HUDEP-2 (cell line): ENCODE results near the gene C6orf62.
"Not testable (repeated sequence)": the region's sequence is repeated elsewhere in the genome, so short reads cannot be mapped to it uniquely, and the experiment has no call there.

Experiments used
- DNase-seq, 76 experiments: peaks; one replicate each; lab custom pipeline; 2025; ENCODE audit not compliant: unreplicated experiment in 76 of 76; lab: John Stamatoyannopoulos, UW

Gene C6orf62

DNA sequence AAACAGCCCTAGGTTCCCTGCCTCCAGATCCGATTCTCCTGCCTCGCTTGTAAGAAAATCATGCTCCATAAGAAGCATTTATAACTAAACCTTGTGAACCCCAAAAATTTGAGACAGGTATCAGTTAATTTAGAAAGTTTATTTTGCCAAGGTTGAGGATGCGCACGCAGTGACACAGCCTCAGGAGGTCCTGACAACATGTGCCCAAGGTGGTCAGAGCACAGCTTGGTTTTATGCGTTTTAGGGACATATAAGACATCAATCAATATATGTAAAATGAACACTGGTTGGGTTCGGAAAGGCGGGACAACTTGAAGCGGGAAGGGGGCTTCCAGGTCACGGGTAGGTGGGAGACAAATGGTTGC lies 50.0 kb downstream of the C6orf62 start:
- DNase-seq, result no peak

DNA sequence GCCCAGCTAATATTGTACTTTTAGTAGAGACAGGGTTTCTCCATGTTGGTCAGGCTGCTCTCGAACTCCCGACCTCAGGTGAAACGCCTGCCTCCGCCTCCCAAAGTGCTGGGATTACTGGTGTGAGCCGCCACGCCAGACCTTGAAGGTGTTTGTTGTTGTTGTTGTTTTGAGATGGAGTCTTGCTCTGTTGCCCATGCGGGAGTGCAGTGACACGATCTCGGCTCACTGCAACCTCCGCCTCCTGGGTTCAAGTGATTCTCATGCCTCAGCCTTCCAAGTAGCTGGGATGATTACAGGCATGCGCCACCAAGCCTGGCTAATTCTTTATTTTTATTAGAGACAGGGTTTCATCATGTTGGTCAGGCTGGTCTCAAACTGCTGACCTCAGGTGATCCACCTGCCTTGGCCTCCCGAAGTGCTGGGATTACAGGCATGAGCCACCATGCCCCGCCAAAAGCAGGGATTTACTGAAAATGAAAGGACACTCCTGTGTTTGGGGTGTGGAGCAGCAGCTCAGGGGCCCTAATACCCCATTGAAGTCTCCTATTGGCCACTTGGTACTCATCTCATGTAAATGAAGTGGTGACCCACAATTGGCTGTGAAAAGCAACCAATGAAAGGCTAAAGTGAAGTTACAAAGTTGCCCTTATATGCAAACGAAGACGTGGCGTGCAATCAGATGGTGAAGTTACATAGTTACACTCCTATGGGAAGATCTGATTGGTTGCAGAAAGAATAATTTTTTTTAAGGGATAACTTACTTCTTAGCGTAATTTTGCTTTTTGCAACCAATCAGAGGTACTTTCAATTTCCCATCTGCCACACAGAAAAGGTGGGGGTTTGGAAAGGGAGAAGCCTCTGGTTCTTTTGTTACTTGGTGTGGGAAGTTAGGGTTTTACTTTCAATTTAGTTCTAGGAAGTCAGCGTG lies 50.6 kb downstream of the C6orf62 start:
- DNase-seq, result peak in 3 of 76 experiments; percentile 9 to 13 (median 12)

DNA sequence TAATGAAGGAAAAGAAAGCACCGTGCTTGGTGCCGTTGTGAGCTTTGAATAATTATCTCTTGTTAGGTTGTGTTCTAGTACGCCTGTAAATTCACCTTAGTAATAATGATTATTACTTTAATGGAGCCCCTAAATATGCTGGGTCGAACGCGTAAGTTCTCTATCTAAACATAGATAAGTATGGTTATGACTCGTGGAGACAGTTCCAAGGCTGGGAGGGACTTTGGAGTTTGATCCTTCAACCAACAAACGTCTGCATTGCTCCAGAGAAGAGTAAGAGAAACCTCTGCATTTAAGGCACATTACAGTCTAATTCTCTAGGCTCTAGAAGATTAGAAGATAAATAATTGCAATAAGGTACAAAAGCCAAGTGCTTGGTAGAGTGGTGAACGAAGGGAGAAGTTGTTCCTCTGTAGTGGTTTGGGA lies 51.6 kb downstream of the C6orf62 start:
- peak in 17 of 76 experiments; percentile 16 to 62 (median 39) for DNase-seq

GRCh38 chr6:24666641-24667377 lies 52.1 kb downstream of the C6orf62 start, which contains the start of the genes ACOT13 and TDP2:
Gene ACOT13 (plus strand): TSS chr6:24667077. CDS start chr6:24667264, 187 bp downstream.
Gene TDP2 (minus strand): TSS chr6:24666899. CDS start chr6:24666862, 37 bp downstream.
- peak; percentile 68 to 99 (median 97) for DNase-seq

DNA sequence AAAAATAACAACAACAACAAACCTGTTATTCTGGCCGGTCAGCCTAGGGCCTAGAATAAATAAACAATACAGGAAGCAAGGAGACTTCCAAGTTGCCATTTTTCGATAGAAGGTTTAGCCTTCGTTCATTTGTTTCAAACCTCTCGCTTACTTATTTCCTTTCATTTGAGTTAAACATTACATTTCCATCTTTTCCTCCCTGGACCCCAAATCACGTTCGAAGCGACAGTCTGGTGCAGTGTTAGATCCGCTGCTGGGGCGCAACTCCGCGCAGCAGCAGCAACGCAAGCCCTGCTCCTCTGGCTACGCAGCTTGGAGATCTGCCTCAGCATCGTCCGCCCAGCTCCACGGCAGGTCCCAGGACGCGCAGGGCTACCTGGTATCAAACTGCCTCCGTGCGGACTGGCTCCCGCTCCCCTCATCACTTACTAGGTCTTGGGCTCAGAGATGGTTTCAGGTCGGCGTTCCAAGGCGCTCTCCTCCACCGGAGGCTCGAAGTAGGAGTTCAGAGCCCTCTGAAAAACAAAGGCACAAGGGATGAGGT lies 52.8 kb downstream of the C6orf62 start:
- DNase-seq, result peak in 40 of 76 experiments; percentile 12 to 90 (median 48)

DNA sequence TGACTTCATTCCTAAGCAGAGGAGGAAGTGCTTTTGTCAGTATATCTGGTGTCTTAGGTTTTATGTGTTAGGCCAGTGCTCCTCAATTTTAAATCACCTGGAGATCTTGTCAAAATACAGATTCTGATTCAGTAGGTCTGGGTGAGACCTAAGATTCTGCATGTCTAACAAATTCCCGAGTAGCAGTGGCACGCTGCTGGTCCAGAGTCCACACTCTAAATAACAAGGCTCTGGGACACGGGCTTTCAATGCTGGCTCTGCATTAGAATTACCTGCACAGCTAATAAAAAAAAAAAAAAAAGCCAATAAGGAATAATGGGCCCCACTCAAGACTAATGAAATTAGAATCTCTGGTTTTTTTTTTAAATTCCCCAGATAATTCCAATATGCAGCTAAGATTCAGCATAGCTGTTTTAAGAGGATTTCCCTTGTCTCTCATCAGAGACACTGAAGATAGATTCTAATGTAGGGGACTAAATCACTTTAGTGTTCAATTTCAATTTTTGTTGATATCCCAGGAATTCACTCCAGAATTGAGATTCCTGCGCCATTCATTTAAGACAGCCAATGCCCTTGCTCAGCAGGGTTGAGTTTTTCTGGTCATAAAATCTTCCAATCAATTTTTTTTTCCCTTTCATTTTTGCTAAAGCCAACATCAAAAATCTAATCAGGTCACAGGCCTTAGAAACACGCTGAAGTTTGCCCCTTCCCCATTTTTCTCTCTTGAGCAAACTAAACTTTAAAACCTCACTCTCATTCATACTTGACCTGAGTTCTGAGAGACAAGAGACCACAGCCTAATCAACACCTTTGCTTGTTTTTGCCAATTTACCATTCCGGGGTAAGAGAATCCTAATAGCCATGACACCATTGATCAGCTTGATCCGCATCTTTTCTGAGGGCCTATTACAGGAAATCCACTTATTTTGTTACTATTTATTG lies 54.6 kb downstream of the C6orf62 start:
- DNase-seq, result no peak

DNA sequence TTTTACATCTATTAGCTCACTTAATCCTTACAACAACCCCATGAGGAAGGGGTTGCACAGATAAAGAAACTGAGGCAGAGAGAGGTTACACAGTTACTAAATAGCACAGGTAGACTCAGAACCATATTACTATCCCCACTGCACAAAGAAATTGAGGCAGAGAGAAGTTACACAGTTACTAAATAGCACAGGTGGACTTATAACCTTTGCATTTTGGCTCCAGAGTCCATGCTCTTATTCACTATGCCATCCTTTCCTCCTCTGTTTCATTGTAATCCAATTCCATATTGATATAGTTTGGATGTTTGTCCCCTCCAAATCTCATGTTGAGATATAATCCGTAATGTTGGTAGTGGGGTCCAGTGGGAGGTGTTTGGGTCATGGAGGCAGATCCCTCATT lies 55.8 kb downstream of the C6orf62 start:
- DNase-seq, result no peak

DNA sequence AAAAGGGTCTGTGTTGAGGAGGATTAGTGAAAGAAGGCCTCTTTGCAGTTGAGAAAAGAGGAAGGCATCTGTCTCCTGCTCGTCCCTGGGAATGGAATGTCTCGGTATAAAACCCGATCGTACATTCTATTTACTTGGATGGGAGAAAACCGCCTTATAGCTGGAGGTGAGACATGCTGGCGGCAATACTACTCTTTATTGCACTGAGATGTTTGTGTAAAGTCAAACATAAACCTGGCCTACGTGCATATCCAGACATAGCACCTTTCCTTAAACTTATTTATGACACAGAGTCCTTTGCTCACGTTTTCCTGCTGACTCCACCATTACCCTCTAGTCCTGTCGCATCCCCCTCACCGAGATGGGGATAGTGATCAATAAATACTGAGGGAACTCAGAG lies 56.7 kb downstream of the C6orf62 start:
- DNase-seq, result no peak

- not testable (repeated sequence) for DNase-seq
These were observed 57.2 kb downstream of the C6orf62 start for GRCh38 chr6:24661759-24662158.

- DNase-seq, result no peak
These were observed 58.8 kb downstream of the C6orf62 start for GRCh38 chr6:24660105-24660504.

DNA sequence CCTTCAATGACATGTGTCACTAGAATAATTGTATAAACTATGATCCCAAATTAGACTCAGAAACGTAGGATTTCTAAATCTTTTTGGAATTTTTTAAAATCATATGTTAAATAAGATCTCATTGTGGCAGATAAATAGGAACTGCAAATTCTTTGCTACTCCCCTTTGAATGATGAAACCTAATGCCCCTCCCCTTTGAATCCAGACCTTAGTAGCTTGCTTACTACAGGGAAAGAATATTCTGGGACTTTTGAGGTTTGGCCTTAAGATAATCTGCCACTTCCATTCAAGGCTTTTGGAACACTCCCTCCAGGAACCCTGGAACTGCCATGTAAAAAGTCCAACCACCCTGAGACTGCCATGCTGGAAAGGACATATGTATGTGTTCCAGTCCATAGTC lies 59.4 kb downstream of the C6orf62 start:
- no peak for DNase-seq

DNA sequence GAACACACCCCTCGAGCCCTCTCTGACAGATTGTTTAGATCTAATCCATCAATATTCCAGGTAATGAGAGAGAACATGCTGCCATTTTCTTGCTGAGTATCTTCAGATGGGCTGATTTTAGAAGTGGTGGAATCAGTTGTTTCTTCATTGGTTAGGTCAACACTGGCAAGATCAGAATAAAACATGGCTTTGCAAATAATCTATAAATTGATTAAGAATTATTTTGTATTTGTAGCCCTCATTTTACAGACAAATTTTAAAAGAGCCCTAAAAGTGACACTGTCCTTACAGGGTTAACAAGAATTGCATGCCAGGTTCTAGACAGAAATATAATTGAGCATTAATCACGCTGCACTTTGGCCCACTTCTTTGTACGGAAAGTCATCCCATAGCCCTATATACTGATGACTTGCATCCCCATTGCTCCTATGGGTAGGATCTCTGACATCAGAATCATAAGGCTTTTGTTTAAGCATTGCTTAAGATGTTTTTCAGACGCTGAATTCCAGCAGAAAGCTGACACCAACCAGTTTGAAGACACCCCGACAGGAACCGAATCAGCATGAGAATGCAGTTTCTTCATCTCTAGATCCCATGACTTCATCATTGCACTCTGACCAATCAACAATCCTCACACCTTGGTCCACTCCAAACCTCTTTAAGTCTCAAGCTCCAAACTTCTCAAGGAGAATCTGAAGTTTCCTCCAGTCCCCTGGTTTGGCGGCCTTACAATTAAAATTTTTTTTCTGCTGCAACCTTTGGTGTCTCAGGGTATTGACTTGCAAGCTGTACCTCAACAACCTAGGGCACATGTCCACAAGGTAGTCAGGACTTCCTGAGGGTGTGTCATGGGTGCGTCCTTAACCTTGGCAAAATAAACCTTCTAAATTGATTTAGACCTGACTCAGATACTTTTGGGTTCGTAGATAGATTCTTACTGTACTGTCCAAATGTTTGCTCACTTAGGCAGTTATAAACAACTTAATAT lies 60.1 kb downstream of the C6orf62 start:
- no peak for DNase-seq

GRCh38 chr6:24655215-24655614 lies 63.7 kb downstream of the C6orf62 start:
- no peak for DNase-seq
